ENCODE results near the gene OR52A5.

Gene OR52A5

DNA sequence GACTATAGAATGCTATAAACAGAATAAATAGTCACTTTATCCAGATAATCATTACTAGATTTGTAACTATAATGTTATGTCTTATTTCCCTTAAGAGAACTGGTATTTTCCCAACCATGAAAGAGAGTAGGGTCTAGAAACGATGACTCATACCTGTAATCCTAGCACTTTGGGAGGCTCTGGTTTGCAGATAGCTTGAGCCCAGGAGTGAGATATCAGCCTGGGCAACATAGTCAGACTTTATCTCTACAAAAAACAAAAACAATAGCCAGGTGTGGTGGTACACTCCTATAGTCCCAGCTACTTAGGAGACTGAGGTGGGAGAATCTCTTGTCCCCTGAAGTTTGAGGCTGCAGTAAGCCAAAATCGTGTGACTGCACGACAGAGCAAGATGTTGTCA is 30.9 kb downstream of the OR52A5 start:
- DNase-seq: no peak

DNA sequence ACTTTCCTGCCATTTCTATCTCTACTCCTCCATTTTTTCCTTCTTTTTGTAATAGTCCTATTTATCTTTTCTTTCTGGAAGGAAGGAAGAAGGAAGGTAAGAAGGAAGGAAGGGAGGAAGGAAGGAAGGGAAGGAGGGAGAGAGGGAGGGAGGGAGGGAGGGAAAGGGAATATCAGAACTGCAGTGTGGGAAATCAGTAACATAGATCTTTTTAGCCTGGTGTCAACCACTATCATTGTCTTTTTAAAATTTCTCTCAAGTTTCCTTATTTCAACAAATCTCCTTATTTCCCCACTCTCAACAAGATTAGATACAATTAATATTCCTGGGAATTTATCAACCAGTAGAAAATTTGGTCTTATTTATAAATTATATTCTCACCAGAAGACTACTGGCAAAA is 35.1 kb downstream of the OR52A5 start:
- no peak for DNase-seq

DNA sequence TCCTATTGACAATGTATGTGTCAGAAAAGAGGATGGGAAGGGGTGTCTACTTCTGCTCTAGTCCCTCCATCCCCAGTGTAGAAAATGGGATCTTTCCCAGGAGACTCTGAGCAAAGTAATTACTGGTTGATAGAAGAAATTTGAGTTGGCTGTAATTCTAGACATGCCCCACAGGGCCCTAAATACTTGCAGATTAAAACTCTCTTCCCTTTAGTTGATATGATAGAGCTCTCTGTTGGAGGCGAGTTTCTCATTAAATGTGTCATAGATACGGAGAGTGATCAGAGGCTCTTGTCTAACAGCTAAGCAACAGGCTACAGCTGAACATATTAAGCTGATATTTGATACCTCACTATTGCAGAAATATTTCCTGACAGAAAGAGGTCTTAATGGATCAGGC is 35.9 kb downstream of the OR52A5 start:
- no peak for DNase-seq

- DNase-seq: no peak
Measured at GRCh38 chr11:5096011-5096410, 42.1 kb downstream of the OR52A5 start.

DNA sequence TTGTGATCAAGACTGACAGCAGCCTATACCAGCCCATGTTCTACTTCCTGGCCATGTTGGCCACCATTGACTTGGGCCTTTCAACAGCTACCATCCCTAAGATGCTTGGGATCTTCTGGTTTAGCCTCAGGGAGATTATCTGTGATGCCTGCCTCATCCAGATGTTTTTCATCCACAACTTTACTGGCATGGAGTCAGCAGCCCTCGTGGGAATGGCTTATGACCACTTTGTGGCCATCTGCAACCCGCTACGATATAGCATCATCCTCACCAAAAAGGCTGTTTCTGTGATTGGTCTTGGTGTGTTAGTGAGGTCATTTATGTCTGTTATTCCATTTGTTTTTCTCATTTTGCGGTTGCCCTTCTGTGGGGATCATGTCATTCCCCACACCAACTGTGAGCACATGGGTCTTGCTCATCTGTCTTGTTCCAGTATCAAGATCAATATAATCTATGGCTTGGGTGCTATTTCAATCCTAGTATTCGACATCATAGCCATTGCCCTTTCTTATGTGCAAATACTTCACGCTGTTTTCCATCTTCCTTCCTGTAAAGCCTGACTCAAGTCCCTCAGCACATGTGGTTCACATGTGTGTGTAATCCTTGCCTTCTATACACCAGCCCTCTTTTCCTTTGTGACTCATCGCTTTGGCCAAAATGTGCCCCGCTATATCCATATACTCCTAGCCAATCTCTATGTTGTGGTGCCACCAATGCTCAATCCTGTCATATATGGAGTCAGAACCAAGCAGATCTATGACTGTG is 45.2 kb downstream of the OR52A5 start:
- DNase-seq: no peak

DNA sequence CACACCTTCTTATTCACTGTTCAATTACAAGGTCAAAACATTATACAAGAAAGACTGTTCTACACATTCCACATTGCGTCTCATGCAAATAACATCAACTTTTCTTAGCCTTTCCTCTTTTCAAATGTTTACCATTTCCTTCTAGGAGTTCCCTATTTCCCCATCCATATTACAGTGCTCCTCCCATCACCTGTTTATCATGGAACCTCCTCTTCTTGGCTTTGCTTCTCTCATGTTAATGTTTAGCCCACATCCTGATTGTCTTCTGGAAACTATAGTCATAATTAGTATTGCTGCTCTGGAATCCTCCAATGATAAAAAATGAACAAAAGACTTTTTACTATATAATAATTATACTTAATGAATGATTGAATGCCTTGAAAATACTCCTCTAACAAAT is 47.5 kb downstream of the OR52A5 start:
- no peak for DNase-seq

- no peak for DNase-seq
Measured at GRCh38 chr11:5088556-5088955, 49.6 kb downstream of the OR52A5 start.

DNA sequence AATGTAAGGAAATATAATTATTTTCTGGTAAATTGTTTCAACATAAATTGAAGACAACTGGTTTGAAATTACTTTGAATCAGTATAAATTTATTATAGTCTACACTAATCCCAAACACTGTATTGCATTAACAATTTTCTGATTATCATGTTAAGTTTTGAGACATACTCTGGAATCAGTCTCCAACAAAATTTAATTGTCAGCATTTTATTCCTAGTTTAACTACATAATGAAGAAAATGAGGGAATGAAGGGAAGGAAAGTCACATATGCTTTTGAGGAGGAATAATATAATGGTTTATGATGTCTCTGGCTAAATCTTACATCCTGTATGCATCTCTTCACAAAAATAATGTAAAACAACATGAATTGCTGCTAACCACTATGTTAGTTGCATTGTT is 54.6 kb downstream of the OR52A5 start:
- DNase-seq: no peak

DNA sequence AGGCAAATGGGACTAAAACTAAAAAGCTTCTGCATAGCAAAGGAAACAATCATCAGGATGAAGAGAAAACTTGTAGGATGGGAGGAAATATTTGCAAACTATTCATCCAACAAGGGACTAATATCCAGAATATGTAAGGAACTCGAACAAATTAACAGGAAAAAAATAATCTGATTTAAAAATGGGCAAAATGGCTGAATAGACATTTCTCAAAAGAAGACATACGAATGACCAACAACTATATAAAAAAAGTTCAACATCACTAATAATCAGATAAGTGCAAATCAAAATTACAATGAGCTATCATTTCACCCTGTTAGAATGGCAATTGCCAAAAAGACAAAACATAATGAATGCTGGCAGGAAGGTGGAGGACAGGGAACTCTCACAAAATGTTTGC is 56.8 kb downstream of the OR52A5 start:
- DNase-seq: no peak

All from activated CD4-positive, alpha-beta T cell treated with anti-CD3 and anti-CD28 coated beads, Interleukin-2, Interleukin-6, amounts not matched to agents 100 ng/mL and 50 ng/mL, durations not matched to agents 16 hours and 8 hours (primary cell).